Endothelial cell of umbilical vein (primary cell): ENCODE measurements around the gene AFF1. TPM values are rescaled to one million over a fixed set of nuclear protein-coding genes. Genes with fewer than 3 reads are reported as not detected.

Experiments
- BruUV-seq: library from RNA; stranded (reverse); fragments of 400-500 nt; replicated peaks from 2 replicates; lab custom pipeline; 2021; lab: Mats Ljungman, UMichigan
- CTCF ChIA-PET: fragments of 300-600, 350-600 bp; sonication (Branson Sonifier 250); formaldehyde crosslinking; loops from one replicate; lab custom pipeline; 2021; ENCODE audit warnings: antibody characterized with exemption, inconsistent platforms; lab: Charles Lee
- POLR2A ChIA-PET: fragments of 300-600, 350-600 bp; sonication (Branson Sonifier 250); formaldehyde crosslinking; loops from one replicate; lab custom pipeline; 2021; ENCODE audit warnings: antibody characterized with exemption, inconsistent platforms; lab: Charles Lee
- DNase-seq: peaks from one replicate; pipeline ENCODE4 v3.0.0-alpha.2; 2011; ENCODE audit warnings: low read depth, low spot score
- FAIRE-seq: peaks from 2 replicates; lab custom pipeline; 2011; peaks lifted over from hg19 to GRCh38; lab: Jason Lieb, UNC
- H2AFZ ChIP-seq: 2 replicates; pipeline ENCODE4 v1.6.0; 2012; ENCODE audit warnings: low read depth, low read length, control low read depth, inconsistent platforms
- H3K27ac ChIP-seq: 2 replicates; pipeline ENCODE4 v1.5.1; 2011; ENCODE audit warnings: low read depth, mild to moderate bottlenecking, control low read depth, low read length, moderate library complexity; ENCODE audit not compliant: insufficient read depth
- H3K27me3 ChIP-seq, 2 experiments: 2 replicates each; pipeline versions ENCODE4 v1.6.0 to v1.6.1; 2011; ENCODE audit warnings: low read length in 2 of 2, mixed read lengths in 1 of 2; ENCODE audit not compliant: control insufficient read depth in 2 of 2, insufficient read depth in 2 of 2
- H3K36me3 ChIP-seq, 2 experiments: 2 replicates in 1 of 2; 3 replicates in 1 of 2; pipeline ENCODE4 v1.5.1; 2011; ENCODE audit warnings: low read length in 2 of 2, mild to moderate bottlenecking in 1 of 2, moderate library complexity in 1 of 2; ENCODE audit not compliant: control insufficient read depth in 2 of 2, insufficient read depth in 2 of 2; ENCODE audit errors: extremely low read depth in 1 of 2
- H3K4me1 ChIP-seq: 3 replicates; pipeline ENCODE4 v1.5.1; 2011; ENCODE audit warnings: mild to moderate bottlenecking, low read length; ENCODE audit not compliant: control insufficient read depth, insufficient read depth; ENCODE audit errors: extremely low read depth
- H3K4me2 ChIP-seq: 2 replicates; pipeline ENCODE4 v1.6.1; 2011; ENCODE audit warnings: low read length, control low read depth, mixed read lengths; ENCODE audit not compliant: insufficient read depth
- H3K4me3 ChIP-seq, 3 experiments: fragments of 200-600 bp in 1 of 3; sonication (generic), shearing (Covaris generic) in 1 of 3; replicated peaks in 1 of 3; 2 replicates each; pipeline ENCODE4 v1.5.1; 2011 to 2016; ENCODE audit warnings: control low read depth in 3 of 3, low read length in 3 of 3, mild to moderate bottlenecking in 2 of 3, inconsistent platforms in 1 of 3, low read depth in 1 of 3, moderate library complexity in 1 of 3; ENCODE audit not compliant: insufficient read depth in 1 of 3
- H3K79me2 ChIP-seq: 2 replicates; pipeline ENCODE4 v1.6.0; 2012; ENCODE audit warnings: low read length, inconsistent platforms; ENCODE audit not compliant: control insufficient read depth, insufficient read depth
- H3K9ac ChIP-seq: replicated peaks from 2 replicates; pipeline ENCODE3; 2011; ENCODE audit warnings: low read length, control low read depth; ENCODE audit not compliant: insufficient read depth; ENCODE audit errors: extremely low read depth
- H3K9me1 ChIP-seq: replicated peaks from 3 replicates; pipeline ENCODE4 v1.6.0; 2011; ENCODE audit warnings: mild to moderate bottlenecking, low read length; ENCODE audit not compliant: control insufficient read depth, insufficient read depth; ENCODE audit errors: extremely low read depth
- H3K9me3 ChIP-seq: replicated peaks from 2 replicates; pipeline ENCODE4 v1.5.1; 2012; ENCODE audit warnings: low read length, inconsistent platforms; ENCODE audit not compliant: control insufficient read depth, insufficient read depth
- H4K20me1 ChIP-seq: replicated peaks from 2 replicates; pipeline ENCODE3; 2011; ENCODE audit warnings: mild to moderate bottlenecking, low read length; ENCODE audit not compliant: control insufficient read depth, insufficient read depth; ENCODE audit errors: extremely low read depth
- CTCF ChIP-seq, 2 donors: IDR thresholded peaks; 1 replicate in 1 of 2; 2 replicates in 1 of 2; pipeline ENCODE4 v1.5.1; 2011; ENCODE audit warnings: low read length in 2 of 2, mild to moderate bottlenecking in 2 of 2, moderate library complexity in 2 of 2, control low read depth in 1 of 2, inconsistent platforms in 1 of 2, low read depth in 1 of 2; ENCODE audit not compliant: insufficient read depth in 1 of 2; ENCODE audit errors: extremely low read depth in 1 of 2
- EZH2 ChIP-seq: IDR thresholded peaks from 2 replicates; pipeline ENCODE4 v1.6.1; 2012; ENCODE audit warnings: borderline replicate concordance, low read depth, mild to moderate bottlenecking, moderate library complexity, low read length, inconsistent platforms; ENCODE audit not compliant: severe bottlenecking
- FOS ChIP-seq: IDR thresholded peaks from 2 replicates; pipeline ENCODE4 v1.6.1; 2011; ENCODE audit warnings: mild to moderate bottlenecking, low read length, moderate library complexity, borderline replicate concordance; ENCODE audit not compliant: insufficient read depth
- GATA2 ChIP-seq: IDR thresholded peaks from 2 replicates; pipeline ENCODE4 v1.7.0; 2011; ENCODE audit warnings: low read depth, mild to moderate bottlenecking, moderate library complexity, mixed read lengths, low read length; ENCODE audit not compliant: insufficient read length, insufficient read depth
- JUN ChIP-seq: IDR thresholded peaks from 2 replicates; pipeline ENCODE4 v1.6.1; 2011; ENCODE audit warnings: borderline replicate concordance, low read depth; ENCODE audit not compliant: insufficient read length, insufficient read depth
- MAX ChIP-seq: IDR thresholded peaks from 2 replicates; pipeline ENCODE4 v1.6.1; 2011; ENCODE audit not compliant: insufficient read depth, insufficient read length
- MYC ChIP-seq: IDR thresholded peaks from one replicate; pipeline ENCODE4 v1.6.1; 2011; ENCODE audit warnings: mild to moderate bottlenecking, low read depth, low read length
- POLR2A ChIP-seq: IDR thresholded peaks from 2 replicates; pipeline ENCODE4 v1.6.1; 2012; ENCODE audit warnings: low read depth, mild to moderate bottlenecking, control low read depth, low read length
- POLR2AphosphoS5 ChIP-seq: IDR thresholded peaks from 2 replicates; pipeline ENCODE4 v1.6.1; 2012; ENCODE audit warnings: low read depth, mild to moderate bottlenecking, control low read depth, low read length, moderate library complexity; ENCODE audit not compliant: insufficient read depth
- dilution Hi-C: fragments of 300-500 bp; cut with MboI; formaldehyde crosslinking; loops from one replicate; pipeline ENCODE4 v1.15.0; 2019; ENCODE audit warnings: low sequenced_read_pairs; ENCODE audit not compliant: extremely low pct_ligation_motif_present
- intact Hi-C: fragments of 100-400 bp; cut with micrococcal nuclease; formaldehyde crosslinking; loops from one replicate; pipeline ENCODE4 v1.10.0; 2022
- polyA plus RNA-seq, 4 experiments: library from polyadenylated mRNA; depleted of rRNA in 3 of 4; stranded (reverse) in 3 of 4; unstranded in 1 of 4; fragments of >200 nt; gene quantifications; 2 replicates each; pipeline versions ENCODE4 v1.2.1 to v1.2.3, GENCODE V29; 2011 to 2012; ENCODE audit warnings: missing spikeins in 1 of 4
- total RNA-seq: library from RNA; stranded (reverse); gene quantifications from 2 replicates; pipeline ENCODE4 v1.2.3, GENCODE V29; 2021

AFF1 gene
- total and polyA plus RNA-seq, 2 donors (not counting 3 experiments of a cell fraction or from before 2014, with no cell fraction given) = 26.2 to 106 TPM

- dilution Hi-C loops = no loop called here
Measured at GRCh38 chr4:87188048-87188447, 253.2 kb downstream of the AFF1 start.

More at GRCh38 chr4:87188048-87188447, 253.2 kb downstream of the AFF1 start:
- TF ChIP-seq GATA2 (no peak), CTCF (IDR thresholded peaks at IDR 0.05; ENCODE audit: extremely low read depth in 1 of 2, insufficient read depth in 1 of 2, low read depth in 1 of 2, low read length in 2 of 2) (no peak), POLR2A (no peak), EZH2 (no peak), POLR2AphosphoS5 (no peak), MYC (no peak), MAX (no peak), JUN (no peak), FOS (no peak)
- Histone ChIP-seq H3K9me1 (no peaks in the 10 kb centered on the region), H3K9me3 (no peaks in the 10 kb centered on the region), H3K4me2 (no peak overlapping the region), H3K9ac (no peak overlapping the region), H3K36me3 (no peaks in the 10 kb centered on the region), H3K27me3 (no peaks in the 10 kb centered on the region), H2AFZ (no peak overlapping the region), H3K27ac (no peak overlapping the region), H3K79me2 (no peaks in the 10 kb centered on the region), H3K4me3 (no peak overlapping the region), H3K4me1 (no peaks in the 10 kb centered on the region), H4K20me1 (no peaks in the 10 kb centered on the region)
- DNase-seq (no peak), FAIRE-seq (no peak)
- no TSS peak for BruUV-seq
- POLR2A ChIA-PET = no interaction called here
- intact Hi-C loops = no loop called here
- CTCF ChIA-PET = interaction anchor here (0.9 to 1.9 kb wide), 2 partner anchors 14 to 38 kb away, joined by 3 to 8 read pairs; no protein-coding TSS in a partner anchor
